ENCODE data around the gene PHACTR2.

PHACTR2 gene

GRCh38 chr6:143821359-143821758 is 143.6 kb downstream of the PHACTR2 start:
- no peak overlapping the region for H3K4me3 ChIP-seq (ENCODE audit: control insufficient read depth, low read depth, low read length)
- TF ChIP-seq, protein P1, sequence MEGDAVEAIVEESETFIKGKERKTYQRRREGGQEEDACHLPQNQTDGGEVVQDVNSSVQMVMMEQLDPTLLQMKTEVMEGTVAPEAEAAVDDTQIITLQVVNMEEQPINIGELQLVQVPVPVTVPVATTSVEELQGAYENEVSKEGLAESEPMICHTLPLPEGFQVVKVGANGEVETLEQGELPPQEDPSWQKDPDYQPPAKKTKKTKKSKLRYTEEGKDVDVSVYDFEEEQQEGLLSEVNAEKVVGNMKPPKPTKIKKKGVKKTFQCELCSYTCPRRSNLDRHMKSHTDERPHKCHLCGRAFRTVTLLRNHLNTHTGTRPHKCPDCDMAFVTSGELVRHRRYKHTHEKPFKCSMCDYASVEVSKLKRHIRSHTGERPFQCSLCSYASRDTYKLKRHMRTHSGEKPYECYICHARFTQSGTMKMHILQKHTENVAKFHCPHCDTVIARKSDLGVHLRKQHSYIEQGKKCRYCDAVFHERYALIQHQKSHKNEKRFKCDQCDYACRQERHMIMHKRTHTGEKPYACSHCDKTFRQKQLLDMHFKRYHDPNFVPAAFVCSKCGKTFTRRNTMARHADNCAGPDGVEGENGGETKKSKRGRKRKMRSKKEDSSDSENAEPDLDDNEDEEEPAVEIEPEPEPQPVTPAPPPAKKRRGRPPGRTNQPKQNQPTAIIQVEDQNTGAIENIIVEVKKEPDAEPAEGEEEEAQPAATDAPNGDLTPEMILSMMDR (IDR thresholded peaks at IDR 0.05; ENCODE audit: control insufficient read depth, insufficient read depth, low read depth, low read length, missing control alignments), result no peak
- DNase-seq (ENCODE audit: low read depth), result no peak

DNA sequence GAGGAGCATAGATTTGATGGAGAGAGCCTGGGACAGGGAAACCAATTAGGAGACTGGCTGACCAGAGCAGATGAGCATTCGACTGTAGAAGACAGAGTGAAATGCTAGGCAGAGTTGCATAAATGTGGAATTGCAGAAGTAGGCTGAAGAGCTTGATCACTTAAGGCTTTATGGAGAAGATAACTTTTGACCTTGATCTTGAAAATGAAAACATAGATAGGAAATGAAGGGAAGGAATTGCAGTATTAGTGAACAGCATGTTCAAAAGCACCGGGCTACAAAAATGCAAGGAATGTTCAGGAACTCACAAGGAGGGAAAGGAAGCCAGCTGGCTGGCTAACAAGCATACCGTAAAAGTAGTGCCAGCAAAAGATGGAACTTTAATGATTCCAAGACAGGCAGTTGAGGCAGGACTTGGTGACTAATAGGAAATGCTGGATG is 144.8 kb downstream of the PHACTR2 start:
- DNase-seq (ENCODE audit: low read depth), result peak; percentile 46
- TF ChIP-seq, protein P1 (IDR thresholded peaks at IDR 0.05; ENCODE audit: control insufficient read depth, insufficient read depth, low read depth, low read length, missing control alignments), result no peak
- H3K4me3 ChIP-seq (ENCODE audit: control insufficient read depth, low read depth, low read length), result no peak overlapping the region

DNA sequence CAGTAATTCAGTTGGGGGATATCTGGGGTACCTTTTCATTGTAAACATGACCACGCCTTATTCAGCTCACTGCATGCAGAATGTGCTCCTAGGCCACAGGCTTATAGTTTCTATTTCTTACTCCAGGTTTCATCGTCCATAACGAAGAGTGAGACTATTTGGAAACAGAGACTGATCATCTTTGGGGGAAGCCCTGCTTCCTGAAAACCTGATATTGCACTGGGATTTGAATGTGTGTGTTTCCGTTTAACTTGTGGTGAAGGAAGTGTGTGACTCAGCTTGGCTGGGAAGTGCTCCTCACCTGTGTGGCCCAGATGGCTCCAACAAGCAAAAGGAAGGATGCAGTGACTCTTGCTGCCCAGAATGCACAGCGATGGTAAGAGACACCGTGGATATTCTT is 145.8 kb downstream of the PHACTR2 start:
- H3K4me3 ChIP-seq (ENCODE audit: control insufficient read depth, low read depth, low read length), result no peak overlapping the region
- no peak for DNase-seq (ENCODE audit: low read depth)
- TF ChIP-seq, protein P1 (IDR thresholded peaks at IDR 0.05; ENCODE audit: control insufficient read depth, insufficient read depth, low read depth, low read length, missing control alignments), result no peak

DNA sequence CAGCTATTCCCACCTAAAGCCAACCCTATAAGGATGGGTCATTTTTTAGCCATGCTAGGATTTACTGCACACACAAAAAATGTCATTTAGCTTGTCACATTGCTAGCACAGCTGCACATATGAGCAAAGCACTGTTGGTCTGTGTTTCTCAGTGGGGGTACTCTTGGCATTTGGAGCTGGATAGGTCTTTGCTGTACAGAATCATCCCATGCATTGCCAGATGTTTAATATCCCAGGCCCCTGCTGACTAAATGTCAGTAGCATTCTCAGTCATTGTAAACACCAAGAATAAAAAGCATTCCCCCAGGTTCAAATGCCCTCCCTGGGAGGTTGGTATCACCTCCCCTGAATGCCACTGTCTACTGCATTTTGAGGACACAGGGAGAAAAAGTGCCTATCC is 150.8 kb downstream of the PHACTR2 start:
- DNase-seq (ENCODE audit: low read depth), result no peak
- H3K4me3 ChIP-seq (ENCODE audit: control insufficient read depth, low read depth, low read length), result no peak overlapping the region
- TF ChIP-seq, protein P1 (IDR thresholded peaks at IDR 0.05; ENCODE audit: control insufficient read depth, insufficient read depth, low read depth, low read length, missing control alignments), result no peak

GRCh38 chr6:143836150-143836549 is 158.4 kb downstream of the PHACTR2 start:
- no peak overlapping the region for H3K4me3 ChIP-seq (ENCODE audit: control insufficient read depth, low read depth, low read length)
- DNase-seq (ENCODE audit: low read depth), result no peak
- TF ChIP-seq, protein P1 (IDR thresholded peaks at IDR 0.05; ENCODE audit: control insufficient read depth, insufficient read depth, low read depth, low read length, missing control alignments), result no peak

- TF ChIP-seq, protein P1 (IDR thresholded peaks at IDR 0.05; ENCODE audit: control insufficient read depth, insufficient read depth, low read depth, low read length, missing control alignments), result no peak
- no peak for DNase-seq (ENCODE audit: low read depth)
- no peak overlapping the region for H3K4me3 ChIP-seq (ENCODE audit: control insufficient read depth, low read depth, low read length)
These were observed 160.6 kb downstream of the PHACTR2 start for GRCh38 chr6:143838395-143838794.

- no peak overlapping the region for H3K4me3 ChIP-seq (ENCODE audit: control insufficient read depth, low read depth, low read length)
- DNase-seq (ENCODE audit: low read depth), result no peak
- TF ChIP-seq, protein P1 (IDR thresholded peaks at IDR 0.05; ENCODE audit: control insufficient read depth, insufficient read depth, low read depth, low read length, missing control alignments), result no peak
These were observed 161.4 kb downstream of the PHACTR2 start for GRCh38 chr6:143839196-143839595.
